SKM-1 treated with dmso at 0.1 percent for 144 hours (cell line): Measurements from ENCODE around the gene FGFR3.
A peak's percentile ranks its signal among the peaks of the same experiment; 100 is the strongest.
"Not testable (repeated sequence)": the region's sequence is repeated elsewhere in the genome, so short reads cannot be mapped to it uniquely, and the experiment has no call there.

Experiments
- DNase-seq: peaks from one replicate; lab custom pipeline; 2025; ENCODE audit not compliant: unreplicated experiment; lab: John Stamatoyannopoulos, UW

The FGFR3 gene

DNA sequence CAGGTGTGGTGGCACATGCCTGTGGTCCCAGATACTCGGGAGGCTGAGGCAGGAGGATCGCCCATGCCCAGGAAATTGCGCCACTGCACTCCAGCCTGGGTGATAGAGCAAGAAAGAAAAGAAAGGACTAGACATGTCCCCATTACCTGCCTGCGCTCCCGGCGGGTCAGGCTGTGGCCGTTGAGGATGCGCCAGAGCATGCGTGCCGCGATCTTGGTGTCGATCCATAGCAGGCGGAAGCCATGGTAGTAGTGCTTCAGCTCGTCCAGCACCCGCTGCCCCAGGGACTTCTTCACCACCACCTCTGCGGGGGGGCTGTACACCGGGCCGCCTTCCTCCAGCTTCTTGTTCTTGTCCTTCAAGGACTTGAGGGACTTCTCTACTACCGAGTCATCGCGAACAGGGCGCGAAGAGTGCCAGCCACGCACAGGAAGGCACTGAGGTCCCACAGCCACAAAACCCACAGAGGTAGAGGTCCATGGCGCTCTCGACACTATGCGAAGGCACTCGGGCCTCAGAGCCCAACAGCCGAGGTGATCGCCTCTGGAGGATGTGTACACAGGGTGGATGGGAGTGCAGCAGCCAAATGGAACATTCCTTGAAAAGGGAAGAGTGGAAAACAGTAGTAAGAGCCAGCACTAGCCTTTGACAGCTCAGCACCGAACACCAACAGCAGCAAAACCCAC, 48.3 kb downstream of the FGFR3 start:
- DNase-seq: no peak

DNA sequence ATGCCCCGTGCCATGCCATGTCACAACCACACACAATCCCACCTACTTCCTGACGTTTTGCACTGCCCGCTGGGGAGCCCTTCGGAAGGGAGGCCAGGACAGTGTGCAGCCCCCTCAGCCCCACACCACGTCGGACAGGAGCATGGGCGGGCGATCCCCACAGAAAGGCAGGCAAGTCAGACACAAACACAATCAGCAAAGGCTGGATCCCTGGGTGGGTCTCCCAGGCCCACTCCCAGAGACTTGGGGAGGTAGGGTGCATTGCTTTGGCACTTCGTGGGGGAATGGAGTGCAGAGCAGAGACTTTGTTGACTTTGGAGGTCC, 48.8 kb downstream of the FGFR3 start:
- DNase-seq: no peak

DNA sequence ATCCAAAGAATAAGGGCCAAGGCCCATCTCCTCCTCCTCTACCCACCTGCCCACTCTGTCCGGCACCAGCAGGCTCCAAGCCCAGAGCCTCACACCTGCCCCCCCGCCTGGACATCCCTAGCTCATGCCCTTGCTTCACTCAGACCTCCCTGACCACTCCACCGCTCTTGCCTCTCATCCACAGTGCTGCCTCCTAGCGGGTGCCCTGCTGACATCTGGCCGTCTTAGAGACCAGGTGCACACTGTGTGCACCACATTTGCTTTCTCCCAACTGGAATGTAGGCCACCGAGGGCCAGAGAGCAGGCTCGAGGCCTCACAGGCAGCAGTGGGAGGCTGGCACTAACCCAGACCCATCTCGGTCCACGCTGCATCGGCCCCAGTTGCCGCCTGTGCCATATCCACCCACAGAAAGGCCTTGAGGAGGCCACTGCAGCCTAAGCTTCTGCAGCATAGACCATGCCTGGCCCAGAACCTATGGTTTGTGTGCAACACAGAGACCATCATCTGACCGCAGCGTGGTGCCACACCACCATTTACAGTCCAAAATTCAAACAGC, 49.3 kb downstream of the FGFR3 start:
- no peak for DNase-seq

DNA sequence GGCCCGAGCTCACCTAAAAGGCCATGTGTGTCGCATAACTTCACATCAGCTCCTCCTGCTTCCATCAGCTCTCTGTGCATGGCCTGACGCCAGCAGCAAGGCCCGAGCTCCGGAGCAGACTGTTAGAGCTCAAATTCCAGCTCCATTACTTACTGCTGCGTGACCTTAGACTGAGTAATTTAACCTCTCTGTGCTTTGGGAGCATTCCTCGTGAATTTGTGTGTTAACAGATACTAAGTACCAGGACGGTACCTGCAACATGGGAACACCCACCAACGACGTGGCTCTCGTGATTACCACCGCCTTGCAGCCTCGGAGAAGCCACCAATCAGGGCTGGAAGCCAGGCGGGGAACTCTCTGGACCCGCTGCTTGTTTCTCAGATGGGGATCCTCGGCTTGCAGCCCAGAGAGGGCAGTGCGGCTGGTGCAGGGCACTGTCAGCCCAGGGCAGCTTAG, 49.9 kb downstream of the FGFR3 start:
- DNase-seq: no peak

DNA sequence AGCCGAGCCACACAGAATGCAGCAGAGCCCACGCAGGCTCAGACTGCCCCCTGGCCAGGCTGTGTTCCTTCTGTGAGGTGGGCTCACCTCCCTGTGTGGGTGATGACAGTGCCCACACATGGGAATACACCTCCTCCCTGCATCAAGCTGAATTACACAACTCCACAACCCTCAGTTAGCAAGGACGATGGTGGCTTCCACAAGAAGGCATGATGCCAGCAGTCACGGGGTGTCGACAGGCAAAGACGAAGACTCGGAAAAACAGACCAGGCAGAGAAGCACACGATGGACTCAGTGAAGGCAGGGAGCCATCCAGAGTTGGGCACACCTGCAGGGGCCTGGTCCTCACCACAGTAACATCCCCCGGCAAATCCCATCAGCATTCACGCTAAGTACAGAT, 50.8 kb downstream of the FGFR3 start:
- no peak for DNase-seq

DNA sequence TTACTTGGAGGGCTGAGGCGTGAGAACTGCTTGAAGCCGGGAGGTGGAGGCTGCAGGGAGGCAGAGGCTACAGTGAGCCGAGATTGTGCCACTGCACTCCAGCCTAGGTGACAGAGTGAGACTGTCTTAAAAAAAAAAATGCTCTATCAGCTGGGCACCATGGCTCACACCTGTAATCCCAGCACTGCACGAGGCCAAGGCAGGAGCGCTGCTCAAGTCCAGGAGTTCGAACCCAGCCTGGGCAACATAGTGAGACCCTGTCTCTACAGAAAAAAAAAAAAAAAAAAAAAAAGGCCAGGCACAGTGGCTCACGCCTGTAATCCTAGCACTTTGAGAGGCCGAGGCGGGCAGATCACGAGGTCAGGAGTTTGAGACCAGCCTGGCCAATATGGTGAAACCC, 51.5 kb downstream of the FGFR3 start:
- not testable (repeated sequence) for DNase-seq

DNA sequence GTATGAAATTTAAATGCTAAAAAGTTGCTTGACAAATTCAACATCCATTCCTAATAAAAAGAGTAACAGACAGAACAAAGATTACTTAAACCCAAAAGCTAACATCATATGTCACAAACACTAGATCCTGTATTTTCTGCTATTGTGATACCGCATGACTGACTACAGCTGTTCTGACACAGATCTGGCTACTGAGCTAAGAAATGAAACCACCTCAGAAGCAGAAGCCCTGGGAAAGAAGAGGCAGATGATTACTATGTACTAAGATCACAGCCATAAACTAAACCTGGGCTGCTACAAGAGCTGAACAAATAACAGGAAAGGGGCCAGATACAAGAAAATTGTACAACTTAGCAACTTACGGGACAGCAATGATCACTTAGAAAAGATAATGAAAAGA, 53.5 kb downstream of the FGFR3 start:
- DNase-seq: no peak

DNA sequence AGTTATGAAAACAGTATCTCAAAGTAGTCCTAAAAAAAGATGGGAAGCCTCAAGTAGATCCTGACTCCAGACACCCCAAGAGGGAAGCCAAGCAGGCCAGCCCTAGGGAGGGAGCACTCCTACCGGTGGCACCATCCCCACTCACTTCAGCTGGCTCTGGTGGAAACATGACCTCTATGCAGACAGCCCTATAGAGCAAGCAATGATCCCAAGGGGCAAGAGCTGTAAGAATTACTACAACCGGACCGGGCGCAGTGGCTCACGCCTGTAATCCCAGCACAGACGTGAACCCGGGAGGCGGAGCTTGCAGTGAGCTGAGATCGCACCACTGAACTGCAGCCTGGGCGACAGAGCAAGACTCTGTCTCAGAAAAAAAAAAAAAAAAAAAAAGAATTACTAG, 57.2 kb downstream of the FGFR3 start:
- no peak for DNase-seq

DNA sequence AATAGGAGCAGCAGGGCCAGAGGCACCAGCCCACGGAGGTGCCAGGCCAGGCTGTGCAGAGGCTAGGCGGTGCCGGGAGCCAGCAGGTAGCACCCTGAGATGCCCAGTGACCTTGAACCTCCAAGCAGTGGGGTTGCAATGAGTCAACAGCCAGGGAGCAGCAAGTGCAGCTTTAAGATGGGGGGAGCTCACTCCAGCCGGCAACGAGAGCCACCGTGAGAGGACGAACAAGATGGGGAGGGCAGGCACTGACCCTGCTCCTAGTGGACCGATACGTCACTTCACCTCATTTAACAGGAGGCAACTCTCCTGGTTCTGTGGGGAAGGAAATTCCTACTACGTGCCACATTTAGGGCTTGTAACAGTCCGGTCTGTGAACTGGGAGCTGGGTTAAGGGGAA, 58.1 kb downstream of the FGFR3 start:
- no peak for DNase-seq

DNA sequence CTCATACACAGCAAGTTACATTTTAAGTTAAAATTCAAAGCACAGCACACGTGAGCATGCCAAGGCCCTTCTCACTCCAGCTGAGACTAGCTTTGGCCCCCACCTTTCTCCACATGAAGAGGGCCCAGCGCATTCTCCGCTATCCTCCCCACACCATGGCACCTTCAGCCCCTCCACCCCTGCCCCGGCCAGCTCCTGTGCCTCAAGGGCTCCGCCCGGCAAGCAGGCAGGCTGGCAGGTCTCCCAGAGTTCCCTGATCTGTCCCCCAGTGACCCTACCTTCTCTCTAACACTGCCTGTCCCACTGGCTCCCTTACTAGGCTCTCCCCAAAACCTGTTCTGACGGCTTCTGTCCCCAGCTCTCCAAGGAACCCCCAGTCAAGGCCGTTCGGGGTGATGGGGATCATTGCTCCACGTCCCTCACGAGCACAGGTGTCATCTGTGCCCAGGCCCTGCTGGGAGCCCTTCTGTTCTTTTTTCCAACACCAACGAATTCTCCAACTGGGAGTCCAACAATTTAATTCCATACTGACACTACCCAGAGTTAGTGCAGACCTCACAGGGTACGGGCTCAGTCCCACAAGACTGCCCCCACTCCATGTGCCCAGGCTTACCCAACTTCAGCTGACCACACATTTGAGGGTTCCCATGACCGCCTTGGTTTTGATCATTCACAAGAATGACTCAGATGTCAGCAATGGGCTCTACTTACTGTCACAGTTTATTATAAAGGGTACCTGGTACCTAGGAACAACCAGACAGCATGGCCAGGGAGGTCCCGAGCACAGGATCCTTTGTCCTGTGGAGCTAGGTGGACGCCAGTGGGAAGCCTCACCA, 58.7 kb downstream of the FGFR3 start:
- DNase-seq: no peak

DNA sequence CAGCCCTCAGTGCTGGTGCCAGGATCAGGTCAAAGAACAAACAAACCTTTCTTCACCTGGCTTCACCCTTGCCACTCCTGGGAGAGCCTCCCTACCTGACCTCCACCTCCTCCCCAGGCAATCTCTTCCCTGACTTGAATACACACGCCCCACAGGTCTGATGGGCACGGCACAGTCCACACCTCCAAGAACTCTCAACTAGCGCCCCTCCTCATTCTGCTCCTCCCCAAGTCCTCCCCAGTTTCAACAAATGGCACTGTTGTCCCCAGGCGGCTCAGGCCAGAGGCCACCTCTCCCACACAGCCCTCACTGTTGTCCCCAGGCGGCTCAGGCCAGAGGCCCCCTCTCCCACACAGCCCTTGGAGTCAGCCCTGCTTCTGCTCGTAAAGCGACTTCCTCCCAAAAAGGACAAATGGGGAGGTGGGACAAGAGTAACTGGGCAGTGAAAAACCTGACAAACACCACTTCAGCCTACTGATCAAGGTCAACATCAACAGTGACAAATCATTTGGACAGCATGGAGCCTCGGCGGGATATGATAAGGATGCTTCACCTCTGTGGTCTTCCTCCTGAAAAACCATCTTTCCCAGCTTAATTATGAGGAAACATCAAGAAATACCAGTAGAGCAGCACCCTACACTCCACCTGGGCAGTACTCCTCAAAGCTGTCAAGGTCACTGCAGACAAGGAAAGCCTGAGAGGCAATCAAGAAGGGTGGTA, 60.0 kb downstream of the FGFR3 start:
- DNase-seq: no peak

DNA sequence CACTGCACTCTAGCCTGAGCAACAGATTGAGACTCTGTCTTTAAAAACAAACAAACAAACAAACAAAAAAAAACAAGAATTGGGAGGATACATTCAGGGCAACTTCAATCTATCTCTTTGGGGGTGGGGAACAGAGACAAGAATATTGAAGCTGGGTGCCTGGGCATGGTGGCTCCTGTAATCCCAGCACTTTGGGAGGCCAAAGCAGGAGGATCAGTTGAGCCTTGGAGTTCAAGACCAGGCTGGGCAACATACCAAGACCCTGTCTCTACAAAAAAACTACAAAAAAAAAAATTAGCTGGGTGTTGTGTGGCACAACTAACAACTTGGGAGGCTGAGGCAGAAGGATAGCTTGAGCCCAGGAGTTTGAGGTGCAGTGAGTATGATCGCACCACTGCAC, 61.7 kb downstream of the FGFR3 start:
- DNase-seq: no peak

DNA sequence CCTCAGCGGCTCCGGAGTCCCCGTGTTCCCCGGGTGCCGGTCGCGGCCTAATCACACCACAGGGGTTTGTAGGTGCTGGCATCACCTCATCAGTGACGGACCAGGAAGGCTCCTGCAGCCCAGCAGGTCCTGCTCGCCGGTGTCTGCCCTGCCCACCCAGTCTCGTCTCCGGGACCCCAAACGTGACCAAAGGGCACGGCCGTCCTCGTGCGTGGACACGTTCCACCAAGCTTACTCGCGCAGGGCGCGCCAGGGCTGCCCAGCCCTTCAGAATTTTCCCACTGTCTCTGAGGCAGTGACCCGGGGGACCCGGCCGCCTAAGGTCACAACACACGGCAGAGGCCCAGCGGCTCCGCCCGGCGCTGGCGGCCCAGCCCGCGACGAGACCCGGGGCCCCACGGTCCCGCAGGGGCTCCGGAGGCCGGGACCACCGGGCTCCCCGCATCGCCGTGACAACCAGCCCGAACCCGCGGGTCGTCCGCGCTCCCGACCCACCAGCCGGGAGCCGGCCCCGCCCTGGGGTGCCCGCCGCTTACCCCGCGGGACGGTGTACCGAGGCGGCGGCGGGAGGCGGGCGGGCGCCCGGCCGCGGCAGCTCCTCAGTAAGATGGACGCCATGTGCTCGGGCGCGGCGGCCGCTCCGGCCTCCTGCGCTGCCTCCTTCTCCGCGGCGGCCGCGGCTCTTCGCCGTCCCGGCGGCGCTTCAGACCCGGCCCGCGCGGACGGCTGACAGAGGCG, 62.4 kb downstream of the FGFR3 start:
- DNase-seq: no peak

DNA sequence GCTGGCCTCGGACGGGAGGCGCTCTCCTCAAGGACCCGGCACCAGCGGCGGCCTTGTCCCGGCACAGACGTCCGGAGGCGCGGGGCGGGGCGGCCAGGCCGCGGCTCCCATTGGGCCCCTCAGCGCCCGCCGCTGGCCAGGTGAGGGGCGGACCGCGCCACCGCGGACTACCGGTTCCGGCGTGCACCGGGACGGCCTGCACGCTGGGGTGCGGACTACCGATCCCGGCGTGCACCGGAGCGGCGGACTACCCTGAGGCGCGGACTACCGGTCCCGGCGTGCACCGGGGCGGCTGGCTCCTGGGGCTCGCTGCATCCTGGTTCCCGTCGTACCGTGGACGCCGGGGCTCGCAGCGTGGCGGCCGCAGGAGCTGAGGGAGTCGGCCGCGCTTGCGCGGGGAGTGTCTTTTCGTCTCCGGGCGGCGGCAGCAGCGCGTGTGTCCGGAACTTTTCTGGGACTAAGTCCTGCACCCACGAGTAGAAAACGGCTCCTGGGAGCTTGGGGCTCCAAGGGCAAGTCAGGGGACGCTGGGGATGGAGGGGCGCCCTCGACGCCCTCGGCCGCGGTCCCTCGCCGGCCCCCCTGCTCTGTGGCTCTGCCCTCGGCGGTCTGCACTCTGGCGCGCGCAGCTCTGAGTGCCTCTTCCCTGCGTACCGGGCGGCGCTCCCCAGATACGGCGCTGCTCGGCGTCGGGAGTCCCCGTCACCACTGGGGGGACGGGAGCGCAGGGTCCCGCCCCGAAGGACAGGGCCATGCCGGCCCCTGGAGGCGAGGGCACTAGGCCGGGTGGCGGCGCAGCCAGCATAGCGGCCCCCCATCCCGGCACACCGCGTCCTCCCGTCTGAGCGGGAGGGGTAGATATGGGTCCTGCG, 63.2 kb downstream of the FGFR3 start, which contains the start of gene LETM1:
LETM1 (minus strand) TSS at position 86 of the 872 bp plus-strand sequence. CDS start 206 bp downstream, outside the sequence.
- DNase-seq: peak; percentile 97

DNA sequence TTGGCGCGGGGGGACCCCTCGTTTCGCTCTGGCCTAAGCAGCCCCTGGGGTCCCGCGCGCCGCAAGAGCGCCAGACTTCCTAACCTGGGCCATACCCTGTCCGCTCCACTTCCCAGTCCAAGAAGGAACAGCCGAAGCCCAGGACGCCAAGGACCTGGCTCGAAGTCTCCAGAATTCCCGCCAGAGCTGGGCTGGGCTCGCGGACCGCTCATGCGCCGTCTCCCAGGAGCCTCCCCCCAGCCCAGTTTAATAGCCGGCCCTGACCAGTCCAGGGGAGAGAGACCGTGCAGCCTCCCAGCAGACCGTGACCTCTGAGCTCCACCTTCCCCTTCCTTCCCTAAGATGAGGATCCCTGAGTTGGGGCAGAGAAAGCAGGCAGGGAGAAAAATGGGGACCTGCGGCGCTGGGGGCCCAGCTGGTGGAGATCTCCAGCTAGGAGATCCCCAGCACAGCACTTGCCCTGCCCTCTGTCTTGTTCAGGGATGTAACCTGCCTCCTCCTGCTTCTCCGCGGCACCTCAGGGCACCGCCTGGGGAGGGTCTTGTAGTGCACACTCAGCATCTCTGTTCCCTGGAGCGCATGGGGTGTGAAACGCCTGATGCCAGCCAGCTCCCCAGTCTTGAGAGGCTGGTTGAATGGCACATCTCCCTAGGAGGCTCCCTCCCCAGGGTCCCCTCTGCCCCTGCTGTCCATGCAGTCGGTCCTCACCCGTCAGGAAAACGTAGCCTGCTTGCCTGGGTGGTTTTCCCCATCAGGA, 64.0 kb downstream of the FGFR3 start:
- DNase-seq: no peak

DNA sequence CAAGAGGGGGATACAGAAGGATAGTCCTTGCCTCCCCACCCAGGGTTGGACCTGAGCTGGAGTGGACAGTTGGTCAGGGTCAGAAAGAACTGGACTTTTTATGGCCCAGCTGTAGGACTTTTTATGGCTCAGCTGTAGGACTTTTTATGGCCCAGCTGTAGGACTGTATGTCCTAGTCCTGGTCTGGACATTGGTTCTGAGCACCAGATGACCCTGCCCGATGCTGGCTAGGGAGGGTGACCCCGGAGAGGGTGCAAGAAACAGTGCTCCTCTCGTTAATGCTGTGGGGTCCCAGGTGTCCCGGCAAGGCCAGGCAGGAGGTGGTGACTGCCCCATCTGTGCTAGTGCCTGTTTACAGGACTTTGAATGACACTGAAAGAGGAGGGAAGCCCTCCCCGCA, 64.8 kb downstream of the FGFR3 start:
- no peak for DNase-seq
